Measurements from ENCODE around the gene ATP2A1. TPM values are rescaled to one million over a fixed set of nuclear protein-coding genes. Genes with fewer than 3 reads are reported as not detected.

Gene ATP2A1
- total RNA-seq, 1 donor: 0.18 TPM

DNA sequence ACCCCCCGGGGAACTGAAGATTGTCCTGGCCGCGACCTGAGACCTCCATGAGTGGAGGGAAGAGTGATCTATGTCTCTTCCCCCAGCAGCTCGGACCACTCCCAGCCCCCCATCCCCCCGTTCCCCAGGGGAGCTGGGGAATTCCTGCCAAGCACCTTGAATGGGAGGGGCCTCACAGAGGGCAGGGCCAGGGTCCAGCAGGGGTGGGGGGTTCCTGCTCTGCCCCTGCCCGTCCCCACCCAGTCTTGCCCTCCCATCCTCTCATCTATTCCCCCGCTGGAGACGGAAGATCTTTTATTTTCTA is 41.6 kb upstream of the ATP2A1 start:
- no peak overlapping the region for H3K4me3 ChIP-seq (ENCODE audit: low read depth, low read length)
- TF ChIP-seq, protein P1, sequence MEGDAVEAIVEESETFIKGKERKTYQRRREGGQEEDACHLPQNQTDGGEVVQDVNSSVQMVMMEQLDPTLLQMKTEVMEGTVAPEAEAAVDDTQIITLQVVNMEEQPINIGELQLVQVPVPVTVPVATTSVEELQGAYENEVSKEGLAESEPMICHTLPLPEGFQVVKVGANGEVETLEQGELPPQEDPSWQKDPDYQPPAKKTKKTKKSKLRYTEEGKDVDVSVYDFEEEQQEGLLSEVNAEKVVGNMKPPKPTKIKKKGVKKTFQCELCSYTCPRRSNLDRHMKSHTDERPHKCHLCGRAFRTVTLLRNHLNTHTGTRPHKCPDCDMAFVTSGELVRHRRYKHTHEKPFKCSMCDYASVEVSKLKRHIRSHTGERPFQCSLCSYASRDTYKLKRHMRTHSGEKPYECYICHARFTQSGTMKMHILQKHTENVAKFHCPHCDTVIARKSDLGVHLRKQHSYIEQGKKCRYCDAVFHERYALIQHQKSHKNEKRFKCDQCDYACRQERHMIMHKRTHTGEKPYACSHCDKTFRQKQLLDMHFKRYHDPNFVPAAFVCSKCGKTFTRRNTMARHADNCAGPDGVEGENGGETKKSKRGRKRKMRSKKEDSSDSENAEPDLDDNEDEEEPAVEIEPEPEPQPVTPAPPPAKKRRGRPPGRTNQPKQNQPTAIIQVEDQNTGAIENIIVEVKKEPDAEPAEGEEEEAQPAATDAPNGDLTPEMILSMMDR (IDR thresholded peaks at IDR 0.05; ENCODE audit: insufficient read depth, low read length): no peak
- DNase-seq (ENCODE audit: low read depth): no peak

- TF ChIP-seq, protein P1 (IDR thresholded peaks at IDR 0.05; ENCODE audit: insufficient read depth, low read length): no peak
- no peak for DNase-seq (ENCODE audit: low read depth)
- no peak overlapping the region for H3K4me3 ChIP-seq (ENCODE audit: low read depth, low read length)
Measured at GRCh38 chr16:28837672-28838557, 40.4 kb upstream of the ATP2A1 start.

- TF ChIP-seq, protein P1 (IDR thresholded peaks at IDR 0.05; ENCODE audit: insufficient read depth, low read length): no peak
- H3K4me3 ChIP-seq (ENCODE audit: low read depth, low read length): no peak overlapping the region
- no peak for DNase-seq (ENCODE audit: low read depth)
Measured at GRCh38 chr16:28838558-28838918, 39.8 kb upstream of the ATP2A1 start.

GRCh38 chr16:28839004-28839639 is 39.2 kb upstream of the ATP2A1 start:
- TF ChIP-seq, protein P1 (IDR thresholded peaks at IDR 0.05; ENCODE audit: insufficient read depth, low read length): no peak
- DNase-seq (ENCODE audit: low read depth): no peak
- H3K4me3 ChIP-seq (ENCODE audit: low read depth, low read length): no peak overlapping the region

DNA sequence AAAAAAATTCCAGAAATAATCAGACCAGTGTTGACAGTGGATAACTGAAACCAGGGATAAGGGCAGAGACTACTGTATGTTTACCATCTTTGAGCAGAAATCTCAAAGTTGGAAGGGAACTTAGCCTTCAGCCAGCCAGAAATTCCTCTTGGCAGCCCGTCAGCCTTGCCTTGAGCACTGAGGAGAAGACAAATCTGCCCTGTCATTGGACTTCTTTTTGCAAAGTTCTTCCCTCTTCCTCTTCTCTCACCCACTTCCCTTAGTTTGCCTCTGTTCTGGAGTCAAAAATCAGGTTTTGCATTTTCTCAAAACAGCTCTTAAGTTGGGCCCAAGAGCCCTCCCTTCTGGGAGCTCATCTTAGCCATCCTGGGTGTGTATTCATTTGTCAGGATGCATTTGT is 38.4 kb upstream of the ATP2A1 start:
- H3K4me3 ChIP-seq (ENCODE audit: low read depth, low read length): no peak overlapping the region
- TF ChIP-seq, protein P1 (IDR thresholded peaks at IDR 0.05; ENCODE audit: insufficient read depth, low read length): no peak
- no peak for DNase-seq (ENCODE audit: low read depth)

GRCh38 chr16:28842696-28843095 is 35.6 kb upstream of the ATP2A1 start:
- no peak overlapping the region for H3K4me3 ChIP-seq (ENCODE audit: low read depth, low read length)
- no peak for DNase-seq (ENCODE audit: low read depth)
- TF ChIP-seq, protein P1 (IDR thresholded peaks at IDR 0.05; ENCODE audit: insufficient read depth, low read length): no peak
